ENCODE data around the gene CCL5. TPM values are rescaled to one million over a fixed set of nuclear protein-coding genes. Genes with fewer than 3 reads are reported as not detected.

Gene CCL5
- total RNA-seq (2012; rRNA removed): 0.66 TPM in 1 of 2 replicates, not detected in the other

GRCh38 chr17:35879773-35880654 lies at the start of gene CCL5:
Gene CCL5, minus strand, starts transcription at chr17:35880360.
- Histone ChIP-seq H3K9me3 (replicated peaks; ENCODE audit: low read length) (no peaks in the 10 kb centered on the region), H3K4me2 (ENCODE audit: low read length) (no peak within 1 kb of the TSS), H3K9ac (ENCODE audit: low read depth, low read length) (no peak within 1 kb of the TSS), H3K36me3 (ENCODE audit: insufficient read depth, low read length) (no peaks in the 10 kb centered on the region), H3K27me3 (ENCODE audit: control insufficient read depth, insufficient read depth, low read length) (peaks cover 4% of the 10 kb centered on the region), H3K4me3 (ENCODE audit: low read length) (no peak within 1 kb of the TSS), H3K4me1 (ENCODE audit: control insufficient read depth, insufficient read depth, low read length) (no peaks in the 10 kb centered on the region)

- H3K9ac ChIP-seq (ENCODE audit: low read depth, low read length): no peak overlapping the region
- H3K36me3 ChIP-seq (ENCODE audit: insufficient read depth, low read length): no peaks in the 10 kb centered on the region
- H3K4me3 ChIP-seq (ENCODE audit: low read length): no peak overlapping the region
- no peak overlapping the region for H3K4me2 ChIP-seq (ENCODE audit: low read length)
- no peaks in the 10 kb centered on the region for H3K9me3 ChIP-seq (replicated peaks; ENCODE audit: low read length)
- peaks cover 14% of the 10 kb centered on the region for H3K4me1 ChIP-seq (ENCODE audit: control insufficient read depth, insufficient read depth, low read length)
- peaks cover 4% of the 10 kb centered on the region for H3K27me3 ChIP-seq (ENCODE audit: control insufficient read depth, insufficient read depth, low read length)
Observed at GRCh38 chr17:35927714-35928113, 47.6 kb upstream of the CCL5 start.

- Histone ChIP-seq H3K4me2 (ENCODE audit: low read length) (no peak overlapping the region), H3K9me3 (replicated peaks; ENCODE audit: low read length) (no peaks in the 10 kb centered on the region), H3K9ac (ENCODE audit: low read depth, low read length) (no peak overlapping the region), H3K4me3 (ENCODE audit: low read length) (no peak overlapping the region), H3K4me1 (ENCODE audit: control insufficient read depth, insufficient read depth, low read length) (no peaks in the 10 kb centered on the region), H3K27me3 (ENCODE audit: control insufficient read depth, insufficient read depth, low read length) (no peaks in the 10 kb centered on the region), H3K36me3 (ENCODE audit: insufficient read depth, low read length) (no peaks in the 10 kb centered on the region)
Observed at GRCh38 chr17:35923609-35924114, 43.5 kb upstream of the CCL5 start.

GRCh38 chr17:35920229-35920628 lies 40.1 kb upstream of the CCL5 start:
- Histone ChIP-seq H3K27me3 (ENCODE audit: control insufficient read depth, insufficient read depth, low read length) (no peaks in the 10 kb centered on the region), H3K4me2 (ENCODE audit: low read length) (no peak overlapping the region), H3K4me1 (ENCODE audit: control insufficient read depth, insufficient read depth, low read length) (no peaks in the 10 kb centered on the region), H3K36me3 (ENCODE audit: insufficient read depth, low read length) (no peaks in the 10 kb centered on the region), H3K9ac (ENCODE audit: low read depth, low read length) (no peak overlapping the region), H3K4me3 (ENCODE audit: low read length) (no peak overlapping the region), H3K9me3 (replicated peaks; ENCODE audit: low read length) (no peaks in the 10 kb centered on the region)

- H3K9me3 ChIP-seq (replicated peaks; ENCODE audit: low read length): no peaks in the 10 kb centered on the region
- no peaks in the 10 kb centered on the region for H3K36me3 ChIP-seq (ENCODE audit: insufficient read depth, low read length)
- no peak overlapping the region for H3K4me3 ChIP-seq (ENCODE audit: low read length)
- no peak overlapping the region for H3K4me2 ChIP-seq (ENCODE audit: low read length)
- H3K4me1 ChIP-seq (ENCODE audit: control insufficient read depth, insufficient read depth, low read length): no peaks in the 10 kb centered on the region
- H3K9ac ChIP-seq (ENCODE audit: low read depth, low read length): no peak overlapping the region
- peaks cover 4% of the 10 kb centered on the region for H3K27me3 ChIP-seq (ENCODE audit: control insufficient read depth, insufficient read depth, low read length)
Observed at GRCh38 chr17:35918665-35919064, 38.5 kb upstream of the CCL5 start.

- Histone ChIP-seq H3K36me3 (ENCODE audit: insufficient read depth, low read length) (no peaks in the 10 kb centered on the region), H3K4me1 (ENCODE audit: control insufficient read depth, insufficient read depth, low read length) (no peaks in the 10 kb centered on the region), H3K9me3 (replicated peaks; ENCODE audit: low read length) (no peaks in the 10 kb centered on the region), H3K4me3 (ENCODE audit: low read length) (no peak overlapping the region), H3K27me3 (ENCODE audit: control insufficient read depth, insufficient read depth, low read length) (peaks cover 4% of the 10 kb centered on the region), H3K4me2 (ENCODE audit: low read length) (no peak overlapping the region), H3K9ac (ENCODE audit: low read depth, low read length) (no peak overlapping the region)
Observed at GRCh38 chr17:35917519-35918213, 37.5 kb upstream of the CCL5 start.

GRCh38 chr17:35915153-35915964 lies 35.2 kb upstream of the CCL5 start:
- Histone ChIP-seq H3K27me3 (ENCODE audit: control insufficient read depth, insufficient read depth, low read length) (peaks cover 4% of the 10 kb centered on the region), H3K4me3 (ENCODE audit: low read length) (no peak overlapping the region), H3K4me1 (ENCODE audit: control insufficient read depth, insufficient read depth, low read length) (no peaks in the 10 kb centered on the region), H3K9ac (ENCODE audit: low read depth, low read length) (no peak overlapping the region), H3K9me3 (replicated peaks; ENCODE audit: low read length) (no peaks in the 10 kb centered on the region), H3K36me3 (ENCODE audit: insufficient read depth, low read length) (no peaks in the 10 kb centered on the region), H3K4me2 (ENCODE audit: low read length) (no peak overlapping the region)

GRCh38 chr17:35914354-35914753 lies 34.2 kb upstream of the CCL5 start:
- H3K27me3 ChIP-seq (ENCODE audit: control insufficient read depth, insufficient read depth, low read length): peaks cover 4% of the 10 kb centered on the region
- H3K36me3 ChIP-seq (ENCODE audit: insufficient read depth, low read length): no peaks in the 10 kb centered on the region
- no peaks in the 10 kb centered on the region for H3K9me3 ChIP-seq (replicated peaks; ENCODE audit: low read length)
- no peak overlapping the region for H3K9ac ChIP-seq (ENCODE audit: low read depth, low read length)
- H3K4me3 ChIP-seq (ENCODE audit: low read length): no peak overlapping the region
- no peak overlapping the region for H3K4me2 ChIP-seq (ENCODE audit: low read length)
- no peaks in the 10 kb centered on the region for H3K4me1 ChIP-seq (ENCODE audit: control insufficient read depth, insufficient read depth, low read length)

- H3K9ac ChIP-seq (ENCODE audit: low read depth, low read length): no peak overlapping the region
- no peak overlapping the region for H3K4me3 ChIP-seq (ENCODE audit: low read length)
Observed at GRCh38 chr17:35913609-35914008, 33.4 kb upstream of the CCL5 start.

GRCh38 chr17:35912942-35913341 lies 32.8 kb upstream of the CCL5 start:
- no peak overlapping the region for H3K4me3 ChIP-seq (ENCODE audit: low read length)
- H3K9ac ChIP-seq (ENCODE audit: low read depth, low read length): no peak overlapping the region
- peaks cover 9% of the 10 kb centered on the region for H3K27me3 ChIP-seq (ENCODE audit: control insufficient read depth, insufficient read depth, low read length)
- H3K4me2 ChIP-seq (ENCODE audit: low read length): no peak overlapping the region
- no peaks in the 10 kb centered on the region for H3K36me3 ChIP-seq (ENCODE audit: insufficient read depth, low read length)
- H3K4me1 ChIP-seq (ENCODE audit: control insufficient read depth, insufficient read depth, low read length): no peaks in the 10 kb centered on the region
- H3K9me3 ChIP-seq (replicated peaks; ENCODE audit: low read length): no peaks in the 10 kb centered on the region

More at GRCh38 chr17:35913609-35914008, 33.4 kb upstream of the CCL5 start:
- Histone ChIP-seq H3K4me2 (ENCODE audit: low read length) (no peak overlapping the region), H3K9me3 (replicated peaks; ENCODE audit: low read length) (no peaks in the 10 kb centered on the region), H3K36me3 (ENCODE audit: insufficient read depth, low read length) (no peaks in the 10 kb centered on the region), H3K4me1 (ENCODE audit: control insufficient read depth, insufficient read depth, low read length) (no peaks in the 10 kb centered on the region), H3K27me3 (ENCODE audit: control insufficient read depth, insufficient read depth, low read length) (peaks cover 6% of the 10 kb centered on the region)

- Histone ChIP-seq H3K9ac (ENCODE audit: low read depth, low read length) (no peak overlapping the region), H3K4me1 (ENCODE audit: control insufficient read depth, insufficient read depth, low read length) (no peaks in the 10 kb centered on the region), H3K9me3 (replicated peaks; ENCODE audit: low read length) (no peaks in the 10 kb centered on the region), H3K36me3 (ENCODE audit: insufficient read depth, low read length) (no peaks in the 10 kb centered on the region), H3K27me3 (ENCODE audit: control insufficient read depth, insufficient read depth, low read length) (peaks cover 9% of the 10 kb centered on the region), H3K4me2 (ENCODE audit: low read length) (no peak overlapping the region), H3K4me3 (ENCODE audit: low read length) (no peak overlapping the region)
Observed at GRCh38 chr17:35912339-35912912, 32.3 kb upstream of the CCL5 start.

All from skeletal muscle satellite cell (primary cell).